ENCODE results near the gene CAMK2B.

Gene CAMK2B

GRCh38 chr7:44251881-44252280 lies 73.5 kb downstream of the CAMK2B start:
- FAIRE-seq: no peak

- no peak for FAIRE-seq
Observed at GRCh38 chr7:44251269-44251668, 74.1 kb downstream of the CAMK2B start.

- FAIRE-seq: no peak
Observed at GRCh38 chr7:44249639-44250234, 75.7 kb downstream of the CAMK2B start.

GRCh38 chr7:44247868-44248651 lies 77.3 kb downstream of the CAMK2B start:
- FAIRE-seq: no peak

DNA sequence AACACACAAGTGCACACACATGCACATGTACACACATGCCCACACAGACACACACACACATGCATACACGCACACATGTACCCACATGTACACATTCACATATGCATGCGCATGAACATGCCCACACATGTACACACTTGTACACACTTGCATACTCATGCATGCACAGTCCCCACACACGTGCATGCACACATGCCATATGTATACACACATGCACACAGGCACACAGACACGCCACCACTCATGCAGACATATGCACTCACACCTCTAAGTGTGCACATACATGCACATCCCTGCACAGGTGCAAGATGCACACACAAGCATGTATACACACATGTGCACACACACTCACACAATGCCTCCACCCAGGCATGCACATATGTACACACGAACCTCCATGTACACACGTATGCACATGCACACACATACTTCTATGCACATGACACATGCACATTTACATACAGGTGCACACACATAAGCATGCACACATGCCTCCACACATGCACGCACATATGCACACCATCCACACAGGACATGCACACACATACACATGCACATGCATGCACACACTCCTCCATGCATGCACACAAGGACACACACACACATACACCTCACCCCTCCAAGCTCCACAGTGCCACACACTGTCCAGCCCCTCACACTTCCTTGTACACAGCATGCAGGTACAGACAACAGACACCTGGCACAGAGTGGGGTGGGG lies 78.8 kb downstream of the CAMK2B start:
- no peak for FAIRE-seq

- FAIRE-seq: no peak
Observed at GRCh38 chr7:44244282-44244681, 81.1 kb downstream of the CAMK2B start.

DNA sequence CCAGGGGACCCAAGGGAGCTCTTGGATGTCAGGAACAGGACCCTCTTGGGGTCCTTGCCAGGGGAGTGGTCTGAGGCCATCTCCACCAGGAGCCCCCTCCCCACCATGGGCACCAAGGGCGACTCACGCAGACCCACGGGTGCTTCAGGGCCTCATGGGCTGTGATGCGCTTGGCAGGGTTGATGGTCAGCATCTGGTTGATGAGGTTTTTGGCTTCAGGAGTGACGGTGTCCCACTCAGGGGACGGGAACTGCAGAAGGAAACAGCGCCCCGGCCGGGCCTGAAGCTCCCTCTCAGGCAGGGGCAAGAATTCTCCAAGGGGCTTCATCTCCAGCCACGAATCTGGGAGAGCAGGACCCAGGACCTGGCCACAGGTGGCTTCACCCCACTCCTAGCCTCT lies 83.3 kb downstream of the CAMK2B start:
- FAIRE-seq: no peak

- FAIRE-seq: no peak
Observed at GRCh38 chr7:44240983-44241510, 84.3 kb downstream of the CAMK2B start.

DNA sequence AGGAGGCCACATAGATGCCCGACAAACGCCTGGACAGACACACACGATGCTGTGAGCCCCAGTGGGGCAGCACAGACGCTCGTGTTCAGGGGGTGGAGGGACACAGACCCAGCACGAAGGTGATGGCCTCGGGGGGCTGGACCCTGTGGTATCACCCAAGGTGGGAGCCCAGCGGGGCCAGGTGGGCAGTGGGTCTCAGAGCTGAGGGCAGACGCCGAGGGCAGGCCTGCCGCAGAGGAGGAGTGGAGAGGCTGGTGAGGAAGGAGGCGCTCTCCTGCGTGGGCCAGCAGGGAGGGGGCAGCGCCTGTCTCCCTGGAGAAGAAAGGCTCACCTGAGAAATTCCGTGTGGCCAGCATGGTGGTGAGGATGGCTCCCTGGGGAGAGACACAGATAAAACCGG lies 85.0 kb downstream of the CAMK2B start:
- FAIRE-seq: no peak

- no peak for FAIRE-seq
Observed at GRCh38 chr7:44239361-44239760, 86.0 kb downstream of the CAMK2B start.

DNA sequence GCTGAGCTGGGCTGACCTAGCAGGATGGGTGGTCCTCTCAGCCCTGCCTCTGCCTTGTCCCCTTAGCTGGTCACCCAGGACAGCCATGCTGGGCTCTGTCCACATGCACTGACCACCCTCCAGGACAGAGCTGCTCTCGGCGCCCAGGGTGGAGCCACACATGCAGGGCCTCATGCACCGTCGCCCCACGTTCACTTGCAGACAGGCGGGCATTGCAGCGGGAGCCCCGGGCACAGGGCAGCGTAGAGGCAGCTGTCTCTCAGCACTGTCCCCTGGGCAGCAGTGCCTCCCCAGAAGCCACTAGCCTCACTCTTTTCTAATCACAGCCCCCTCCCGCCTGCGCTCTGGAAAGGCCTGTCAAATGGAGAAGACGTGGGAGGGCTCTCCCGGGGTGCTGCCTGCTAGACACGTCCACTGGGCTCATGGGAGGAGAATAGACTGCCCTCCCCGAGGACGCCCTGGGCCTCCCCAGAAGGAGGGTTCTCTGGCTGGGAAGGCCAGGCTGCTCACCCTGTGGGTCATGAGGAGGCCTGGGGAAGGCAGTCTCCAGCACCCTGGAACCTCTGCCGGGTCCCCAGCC lies 87.2 kb downstream of the CAMK2B start:
- no peak for FAIRE-seq

DNA sequence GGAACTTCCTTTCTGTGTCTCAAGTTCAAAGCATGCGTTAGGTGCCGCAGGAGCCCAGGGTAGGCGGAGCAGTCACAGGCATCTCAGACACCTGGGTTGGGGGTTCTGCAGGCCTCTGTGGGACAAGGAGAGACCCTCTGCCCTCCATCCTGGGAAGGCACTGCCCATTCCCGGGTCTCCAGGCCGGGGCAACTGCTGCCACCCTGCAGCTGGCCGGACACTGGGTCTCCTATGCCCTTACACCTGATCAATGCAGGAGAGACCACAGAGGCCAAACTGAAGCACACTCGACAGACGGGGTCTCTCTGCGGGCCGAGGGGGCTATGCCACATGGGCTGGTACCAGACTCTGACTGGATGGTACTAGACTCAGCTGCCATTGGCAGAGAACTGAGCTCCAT lies 87.7 kb downstream of the CAMK2B start:
- no peak for FAIRE-seq

- no peak for FAIRE-seq
Observed at GRCh38 chr7:44236333-44236728, 89.1 kb downstream of the CAMK2B start.

DNA sequence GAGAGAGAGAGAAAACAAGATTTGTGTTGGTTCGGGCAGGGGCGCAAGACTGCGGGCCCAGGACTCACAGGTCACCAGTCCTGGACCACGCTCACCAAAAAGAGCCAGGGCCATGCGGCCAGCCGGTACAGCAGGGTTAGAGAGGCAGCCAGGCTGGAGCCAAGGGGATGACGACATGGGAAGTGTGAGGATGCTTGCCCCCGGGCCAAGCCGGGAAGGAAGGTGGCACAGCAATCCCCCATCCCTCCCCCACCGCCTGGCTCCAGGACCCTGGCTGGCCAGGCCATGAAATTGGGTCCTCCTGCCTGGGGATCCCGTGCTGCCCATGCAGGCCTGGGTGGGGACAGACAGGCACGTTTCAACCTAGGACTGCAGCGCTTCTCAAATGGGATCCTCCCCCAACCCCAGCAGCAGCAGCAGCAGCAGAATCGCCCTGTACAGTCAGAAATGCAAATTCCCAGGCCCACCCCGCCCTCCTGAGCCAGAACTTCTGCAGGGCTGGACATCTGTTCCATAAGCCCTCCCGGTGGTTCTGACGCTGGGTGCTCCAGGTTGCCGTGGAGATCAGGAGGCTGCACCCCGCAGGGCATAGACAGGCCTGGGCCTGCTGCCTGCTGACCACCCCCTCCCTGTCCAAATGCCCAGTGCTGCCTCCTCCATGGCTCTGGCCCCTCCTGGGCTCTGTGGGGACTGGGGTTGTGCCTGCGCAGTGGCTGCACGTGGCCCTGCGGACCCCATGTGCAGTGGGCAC lies 89.6 kb downstream of the CAMK2B start:
- FAIRE-seq: no peak

GRCh38 chr7:44235066-44235465 lies 90.3 kb downstream of the CAMK2B start:
- no peak for FAIRE-seq

- FAIRE-seq: no peak
Observed at GRCh38 chr7:44232901-44233715, 92.3 kb downstream of the CAMK2B start.

DNA sequence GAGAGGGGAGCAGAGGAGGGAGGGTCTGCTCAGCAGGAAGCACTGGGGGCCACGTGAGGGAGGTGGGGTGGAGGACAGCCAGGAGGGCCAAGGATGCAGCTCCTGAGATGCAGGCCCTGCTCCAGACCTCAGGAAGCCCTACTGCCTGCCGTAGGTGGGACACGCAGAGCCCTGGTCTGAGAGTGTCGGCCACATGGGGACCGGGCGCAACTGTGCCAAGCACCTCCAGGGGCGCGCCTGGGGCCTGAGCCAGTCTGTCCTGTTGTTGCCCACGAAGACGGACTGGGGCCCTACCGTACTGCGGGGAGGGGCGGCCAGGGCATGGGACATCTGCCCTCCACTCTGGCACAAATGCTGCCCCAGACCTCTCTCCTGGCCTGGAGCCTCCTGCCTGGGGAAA lies 93.0 kb downstream of the CAMK2B start:
- no peak for FAIRE-seq

- FAIRE-seq: no peak
Observed at GRCh38 chr7:44231088-44231487, 94.3 kb downstream of the CAMK2B start.

- no peak for FAIRE-seq
Observed at GRCh38 chr7:44230286-44230685, 95.1 kb downstream of the CAMK2B start.

DNA sequence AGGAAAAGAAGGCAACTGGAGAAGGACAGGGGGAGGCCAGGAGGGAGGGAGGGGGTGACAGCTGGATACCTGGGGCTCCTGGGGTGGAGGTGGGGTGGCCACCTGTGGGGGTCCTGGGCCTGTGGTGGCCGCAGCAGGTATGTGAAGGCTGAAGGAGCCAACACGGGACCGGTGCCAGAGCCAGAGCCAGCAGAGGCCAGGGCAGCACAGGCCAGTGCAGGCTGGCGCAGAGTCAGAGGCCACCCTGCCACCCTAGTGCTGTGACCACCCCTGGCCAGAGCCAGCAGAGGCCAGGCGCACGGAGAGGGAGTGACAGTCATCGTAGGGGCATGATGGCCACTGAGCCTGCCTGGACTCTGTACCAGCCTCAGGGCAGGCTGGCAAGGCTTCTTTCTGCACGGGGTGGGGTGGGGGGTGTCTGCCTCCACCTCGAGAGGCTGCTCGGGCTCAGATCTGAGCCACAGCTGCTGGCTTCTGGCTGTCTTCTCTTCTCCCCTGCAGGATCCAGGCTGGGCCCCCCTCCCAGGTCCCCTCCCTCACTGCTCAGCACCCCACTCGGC lies 95.8 kb downstream of the CAMK2B start:
- FAIRE-seq: no peak

- FAIRE-seq: no peak
Observed at GRCh38 chr7:44228571-44229350, 96.6 kb downstream of the CAMK2B start.
